ENCODE results near the gene CCDC27. TPM values are rescaled to one million over a fixed set of nuclear protein-coding genes. Genes with fewer than 3 reads are reported as not detected.

CCDC27 gene
- total and polyA plus RNA-seq, 2 of the 13 experiments (the other 11 are each of a cell fraction or from before 2014, with no cell fraction given) = not detected

DNA sequence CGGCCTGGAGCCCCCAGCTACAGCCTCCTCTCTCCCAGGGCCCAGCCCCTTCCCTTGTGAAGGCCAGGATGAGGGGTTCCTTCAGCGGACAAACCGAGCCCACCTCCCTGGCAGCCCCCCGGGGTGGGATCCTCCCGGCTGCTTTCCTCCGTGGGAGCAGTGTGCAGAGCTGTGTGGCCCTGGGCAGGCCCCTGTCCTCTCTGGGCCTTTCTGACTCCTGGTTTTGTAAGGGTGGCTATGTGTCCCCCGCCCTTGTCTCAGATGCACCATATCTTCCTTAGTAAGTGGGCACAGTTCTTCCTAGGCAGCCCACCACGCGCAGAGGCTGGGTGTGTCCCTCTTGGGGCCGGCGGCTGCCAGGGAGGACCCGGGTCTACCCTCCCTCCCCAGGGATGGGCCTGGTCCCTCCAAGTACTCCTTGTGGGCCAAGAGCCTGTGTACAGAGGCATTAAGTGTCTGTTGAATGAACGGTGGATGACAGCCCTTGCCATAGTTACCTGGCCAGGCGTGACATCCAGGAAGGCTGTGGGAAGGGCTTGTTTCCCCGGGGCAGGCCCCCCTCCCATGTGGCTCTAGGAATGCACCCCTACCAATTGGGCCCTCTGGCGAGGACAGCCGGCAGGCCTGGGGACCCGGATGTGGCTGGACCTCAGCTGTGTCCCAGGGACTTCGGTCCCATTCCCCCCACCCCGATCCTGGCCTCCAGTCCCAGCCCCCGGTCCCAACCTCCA lies 24.1 kb downstream of the CCDC27 start (continued):
- TF ChIP-seq YEATS4 (CRISPR knock-in tag; IDR thresholded peaks at IDR 0.05; ENCODE audit: borderline replicate concordance) (no peak), TEAD2 (CRISPR knock-in tag; IDR thresholded peaks at IDR 0.05) (no peak), NFKB2 (CRISPR knock-in tag; IDR thresholded peaks at IDR 0.05; ENCODE audit: borderline replicate concordance) (no peak), SMYD3 (CRISPR knock-in tag; IDR thresholded peaks at IDR 0.05) (0 out of 2 replicates have a peak, but pooled peaks have one; percentile 27), NONO (IDR thresholded peaks at IDR 0.05) (no peak), NONO (CRISPR knock-in tag; conservative IDR thresholded peaks at IDR 0.05) (no peak), ZNF563 (CRISPR knock-in tag; IDR thresholded peaks at IDR 0.05) (peak; percentile 62; the same call in 1 of the 2 replicates), NCOA1 (CRISPR knock-in tag; IDR thresholded peaks at IDR 0.05) (0 out of 2 replicates have a peak, but pooled peaks have one; percentile 13), SOX6 (IDR thresholded peaks at IDR 0.05) (no peak), SOX6 (CRISPR knock-in tag; IDR thresholded peaks at IDR 0.05) (0 out of 2 replicates have a peak, but pooled peaks have one; percentile 0), ZNF724P (CRISPR knock-in tag; IDR thresholded peaks at IDR 0.05; ENCODE audit: borderline replicate concordance) (0 out of 2 replicates have a peak, but pooled peaks have one; percentile 33), ZNF703 (CRISPR knock-in tag; IDR thresholded peaks at IDR 0.05; ENCODE audit: borderline replicate concordance) (peak; percentile 15; the same call in 1 of the 2 replicates), KDM5B (CRISPR knock-in tag; IDR thresholded peaks at IDR 0.05; ENCODE audit: borderline replicate concordance) (0 out of 2 replicates have a peak, but pooled peaks have one; percentile 44), AGO2 (optimal IDR thresholded peaks at IDR 0.05; ENCODE audit: low read depth, low read length) (peak; percentile 97)
- TF ChIP-seq, protein P1, sequence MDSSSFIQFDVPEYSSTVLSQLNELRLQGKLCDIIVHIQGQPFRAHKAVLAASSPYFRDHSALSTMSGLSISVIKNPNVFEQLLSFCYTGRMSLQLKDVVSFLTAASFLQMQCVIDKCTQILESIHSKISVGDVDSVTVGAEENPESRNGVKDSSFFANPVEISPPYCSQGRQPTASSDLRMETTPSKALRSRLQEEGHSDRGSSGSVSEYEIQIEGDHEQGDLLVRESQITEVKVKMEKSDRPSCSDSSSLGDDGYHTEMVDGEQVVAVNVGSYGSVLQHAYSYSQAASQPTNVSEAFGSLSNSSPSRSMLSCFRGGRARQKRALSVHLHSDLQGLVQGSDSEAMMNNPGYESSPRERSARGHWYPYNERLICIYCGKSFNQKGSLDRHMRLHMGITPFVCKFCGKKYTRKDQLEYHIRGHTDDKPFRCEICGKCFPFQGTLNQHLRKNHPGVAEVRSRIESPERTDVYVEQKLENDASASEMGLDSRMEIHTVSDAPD (CRISPR knock-in tag; IDR thresholded peaks at IDR 0.05) = 0 out of 2 replicates have a peak, but pooled peaks have one; percentile 58
- TF ChIP-seq, protein P2, sequence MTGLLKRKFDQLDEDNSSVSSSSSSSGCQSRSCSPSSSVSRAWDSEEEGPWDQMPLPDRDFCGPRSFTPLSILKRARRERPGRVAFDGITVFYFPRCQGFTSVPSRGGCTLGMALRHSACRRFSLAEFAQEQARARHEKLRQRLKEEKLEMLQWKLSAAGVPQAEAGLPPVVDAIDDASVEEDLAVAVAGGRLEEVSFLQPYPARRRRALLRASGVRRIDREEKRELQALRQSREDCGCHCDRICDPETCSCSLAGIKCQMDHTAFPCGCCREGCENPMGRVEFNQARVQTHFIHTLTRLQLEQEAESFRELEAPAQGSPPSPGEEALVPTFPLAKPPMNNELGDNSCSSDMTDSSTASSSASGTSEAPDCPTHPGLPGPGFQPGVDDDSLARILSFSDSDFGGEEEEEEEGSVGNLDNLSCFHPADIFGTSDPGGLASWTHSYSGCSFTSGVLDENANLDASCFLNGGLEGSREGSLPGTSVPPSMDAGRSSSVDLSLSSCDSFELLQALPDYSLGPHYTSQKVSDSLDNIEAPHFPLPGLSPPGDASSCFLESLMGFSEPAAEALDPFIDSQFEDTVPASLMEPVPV (CRISPR knock-in tag; IDR thresholded peaks at IDR 0.05) = peak; percentile 69
- TF ChIP-seq, protein P3, sequence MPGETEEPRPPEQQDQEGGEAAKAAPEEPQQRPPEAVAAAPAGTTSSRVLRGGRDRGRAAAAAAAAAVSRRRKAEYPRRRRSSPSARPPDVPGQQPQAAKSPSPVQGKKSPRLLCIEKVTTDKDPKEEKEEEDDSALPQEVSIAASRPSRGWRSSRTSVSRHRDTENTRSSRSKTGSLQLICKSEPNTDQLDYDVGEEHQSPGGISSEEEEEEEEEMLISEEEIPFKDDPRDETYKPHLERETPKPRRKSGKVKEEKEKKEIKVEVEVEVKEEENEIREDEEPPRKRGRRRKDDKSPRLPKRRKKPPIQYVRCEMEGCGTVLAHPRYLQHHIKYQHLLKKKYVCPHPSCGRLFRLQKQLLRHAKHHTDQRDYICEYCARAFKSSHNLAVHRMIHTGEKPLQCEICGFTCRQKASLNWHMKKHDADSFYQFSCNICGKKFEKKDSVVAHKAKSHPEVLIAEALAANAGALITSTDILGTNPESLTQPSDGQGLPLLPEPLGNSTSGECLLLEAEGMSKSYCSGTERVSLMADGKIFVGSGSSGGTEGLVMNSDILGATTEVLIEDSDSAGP (CRISPR knock-in tag; IDR thresholded peaks at IDR 0.05; ENCODE audit: borderline replicate concordance) = 0 out of 2 replicates have a peak, but pooled peaks have one; percentile 21
- TF ChIP-seq, protein P4, sequence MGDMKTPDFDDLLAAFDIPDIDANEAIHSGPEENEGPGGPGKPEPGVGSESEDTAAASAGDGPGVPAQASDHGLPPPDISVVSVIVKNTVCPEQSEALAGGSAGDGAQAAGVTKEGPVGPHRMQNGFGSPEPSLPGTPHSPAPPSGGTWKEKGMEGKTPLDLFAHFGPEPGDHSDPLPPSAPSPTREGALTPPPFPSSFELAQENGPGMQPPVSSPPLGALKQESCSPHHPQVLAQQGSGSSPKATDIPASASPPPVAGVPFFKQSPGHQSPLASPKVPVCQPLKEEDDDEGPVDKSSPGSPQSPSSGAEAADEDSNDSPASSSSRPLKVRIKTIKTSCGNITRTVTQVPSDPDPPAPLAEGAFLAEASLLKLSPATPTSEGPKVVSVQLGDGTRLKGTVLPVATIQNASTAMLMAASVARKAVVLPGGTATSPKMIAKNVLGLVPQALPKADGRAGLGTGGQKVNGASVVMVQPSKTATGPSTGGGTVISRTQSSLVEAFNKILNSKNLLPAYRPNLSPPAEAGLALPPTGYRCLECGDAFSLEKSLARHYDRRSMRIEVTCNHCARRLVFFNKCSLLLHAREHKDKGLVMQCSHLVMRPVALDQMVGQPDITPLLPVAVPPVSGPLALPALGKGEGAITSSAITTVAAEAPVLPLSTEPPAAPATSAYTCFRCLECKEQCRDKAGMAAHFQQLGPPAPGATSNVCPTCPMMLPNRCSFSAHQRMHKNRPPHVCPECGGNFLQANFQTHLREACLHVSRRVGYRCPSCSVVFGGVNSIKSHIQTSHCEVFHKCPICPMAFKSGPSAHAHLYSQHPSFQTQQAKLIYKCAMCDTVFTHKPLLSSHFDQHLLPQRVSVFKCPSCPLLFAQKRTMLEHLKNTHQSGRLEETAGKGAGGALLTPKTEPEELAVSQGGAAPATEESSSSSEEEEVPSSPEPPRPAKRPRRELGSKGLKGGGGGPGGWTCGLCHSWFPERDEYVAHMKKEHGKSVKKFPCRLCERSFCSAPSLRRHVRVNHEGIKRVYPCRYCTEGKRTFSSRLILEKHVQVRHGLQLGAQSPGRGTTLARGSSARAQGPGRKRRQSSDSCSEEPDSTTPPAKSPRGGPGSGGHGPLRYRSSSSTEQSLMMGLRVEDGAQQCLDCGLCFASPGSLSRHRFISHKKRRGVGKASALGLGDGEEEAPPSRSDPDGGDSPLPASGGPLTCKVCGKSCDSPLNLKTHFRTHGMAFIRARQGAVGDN (CRISPR knock-in tag; IDR thresholded peaks at IDR 0.05) = peak; percentile 72
